IPS-18c (cell line): ENCODE data around the gene PCGF6.
A peak's percentile ranks its signal among the peaks of the same experiment; 100 is the strongest.
"Not testable (repeated sequence)": the region's sequence is repeated elsewhere in the genome, so short reads cannot be mapped to it uniquely, and the experiment has no call there.

Experiments
- H3K4me3 ChIP-seq: 2 replicates; pipeline ENCODE4 v1.7.0; 2013; ENCODE audit warnings: low read depth, mild to moderate bottlenecking, low read length, moderate library complexity; ENCODE audit not compliant: insufficient read depth
- H3K9me3 ChIP-seq: one replicate; pipeline ENCODE4 v1.6.1; 2013; ENCODE audit warnings: mild to moderate bottlenecking, low read length, moderate library complexity; ENCODE audit not compliant: control insufficient read depth, insufficient read depth

The PCGF6 gene

DNA sequence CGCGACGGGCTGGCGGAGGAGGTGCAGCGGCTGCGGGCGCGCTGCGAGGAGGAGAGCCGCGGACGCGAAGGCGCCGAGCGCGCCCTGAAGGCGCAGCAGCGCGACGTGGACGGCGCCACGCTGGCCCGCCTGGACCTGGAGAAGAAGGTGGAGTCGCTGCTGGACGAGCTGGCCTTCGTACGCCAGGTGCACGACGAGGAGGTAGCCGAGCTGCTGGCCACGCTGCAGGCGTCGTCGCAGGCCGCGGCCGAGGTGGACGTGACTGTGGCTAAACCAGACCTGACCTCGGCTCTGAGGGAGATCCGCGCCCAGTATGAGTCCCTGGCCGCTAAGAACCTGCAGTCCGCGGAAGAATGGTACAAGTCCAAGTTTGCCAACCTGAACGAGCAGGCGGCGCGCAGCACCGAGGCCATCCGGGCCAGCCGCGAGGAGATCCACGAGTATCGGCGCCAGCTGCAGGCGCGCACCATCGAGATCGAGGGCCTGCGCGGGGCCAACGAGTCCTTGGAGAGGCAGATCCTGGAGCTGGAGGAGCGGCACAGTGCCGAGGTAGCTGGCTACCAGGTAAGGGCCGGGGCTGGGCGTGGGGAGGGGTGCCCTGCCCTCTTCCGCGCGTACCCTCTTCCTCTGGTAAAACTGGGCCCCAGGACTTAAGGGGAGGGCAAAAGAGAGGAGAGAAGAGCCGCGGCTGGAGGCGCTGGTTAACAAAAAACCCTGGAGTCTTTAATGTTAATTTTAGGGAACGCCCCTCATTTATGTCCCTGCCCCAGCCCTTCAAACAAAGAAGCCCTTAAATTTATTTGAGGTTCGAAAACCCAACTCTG lies 73.0 kb downstream of the PCGF6 start:
- no peaks in the 10 kb centered on the region for H3K9me3 ChIP-seq
- peak overlapping the region; percentile 68 for H3K4me3 ChIP-seq

DNA sequence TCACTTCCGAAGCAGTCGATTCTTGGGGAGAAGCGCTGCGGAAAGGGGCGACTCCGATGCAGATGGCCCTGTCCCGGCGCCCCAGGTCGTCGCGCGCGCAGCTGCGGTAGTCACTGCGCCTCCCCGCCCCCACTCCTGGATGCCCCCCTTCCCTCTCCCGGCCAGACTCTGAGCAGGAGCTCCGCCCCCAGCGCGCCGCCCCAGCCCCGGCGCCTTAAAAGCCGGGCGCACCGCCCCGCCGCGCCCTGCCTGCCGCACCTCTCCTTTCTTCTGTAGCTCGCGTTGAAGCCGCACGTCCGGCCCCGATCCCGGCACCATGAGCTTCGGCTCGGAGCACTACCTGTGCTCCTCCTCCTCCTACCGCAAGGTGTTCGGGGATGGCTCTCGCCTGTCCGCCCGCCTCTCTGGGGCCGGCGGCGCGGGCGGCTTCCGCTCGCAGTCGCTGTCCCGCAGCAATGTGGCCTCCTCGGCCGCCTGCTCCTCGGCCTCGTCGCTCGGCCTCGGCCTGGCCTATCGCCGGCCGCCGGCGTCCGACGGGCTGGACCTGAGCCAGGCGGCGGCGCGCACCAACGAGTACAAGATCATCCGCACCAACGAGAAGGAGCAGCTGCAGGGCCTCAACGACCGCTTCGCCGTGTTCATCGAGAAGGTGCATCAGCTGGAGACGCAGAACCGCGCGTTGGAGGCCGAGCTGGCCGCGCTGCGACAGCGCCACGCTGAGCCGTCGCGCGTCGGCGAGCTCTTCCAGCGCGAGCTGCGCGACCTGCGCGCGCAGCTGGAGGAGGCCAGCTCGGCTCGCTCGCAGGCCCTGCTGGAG lies 73.8 kb downstream of the PCGF6 start, which contains the start of gene INA:
TSS of gene INA (plus strand) at position 243 of the 817 bp plus-strand sequence. CDS start at position 317, 74 bp downstream.
- Histone ChIP-seq H3K4me3 (peak within 1 kb of the TSS; percentile 68), H3K9me3 (no peaks in the 10 kb centered on the region)

DNA sequence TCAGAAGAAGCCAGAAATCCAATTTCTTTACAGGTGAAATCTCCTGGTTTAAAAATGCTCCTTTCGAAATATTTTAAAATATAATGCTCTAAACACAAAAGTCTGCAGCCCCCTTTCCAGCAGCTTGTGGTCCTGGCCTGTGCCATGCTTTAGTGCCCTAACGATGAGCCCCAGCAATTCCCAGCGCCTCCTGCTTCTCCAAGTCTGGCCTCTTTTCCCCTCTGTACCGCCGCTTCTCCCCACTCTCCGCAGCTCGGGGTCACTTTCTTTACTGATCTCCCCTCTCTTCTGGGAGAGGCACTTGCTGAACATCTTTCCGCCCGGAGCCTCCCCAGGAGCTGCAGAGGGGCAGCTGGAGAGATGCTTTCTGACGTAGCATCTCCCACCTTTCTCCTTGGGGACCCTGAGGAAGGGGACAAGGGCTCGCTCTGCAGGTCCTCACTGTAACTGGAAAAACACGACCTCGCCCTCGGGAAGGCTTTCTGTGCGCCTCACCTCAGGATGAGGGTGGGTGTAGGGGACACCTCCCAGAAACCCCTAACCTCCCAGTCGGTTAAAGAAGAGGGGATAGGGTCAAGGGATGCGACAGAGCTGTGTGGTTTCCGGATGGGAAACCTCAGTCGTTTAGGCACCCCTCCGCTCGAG lies 74.6 kb downstream of the PCGF6 start:
- Histone ChIP-seq H3K4me3 (peak overlapping the region; percentile 68), H3K9me3 (no peaks in the 10 kb centered on the region)

DNA sequence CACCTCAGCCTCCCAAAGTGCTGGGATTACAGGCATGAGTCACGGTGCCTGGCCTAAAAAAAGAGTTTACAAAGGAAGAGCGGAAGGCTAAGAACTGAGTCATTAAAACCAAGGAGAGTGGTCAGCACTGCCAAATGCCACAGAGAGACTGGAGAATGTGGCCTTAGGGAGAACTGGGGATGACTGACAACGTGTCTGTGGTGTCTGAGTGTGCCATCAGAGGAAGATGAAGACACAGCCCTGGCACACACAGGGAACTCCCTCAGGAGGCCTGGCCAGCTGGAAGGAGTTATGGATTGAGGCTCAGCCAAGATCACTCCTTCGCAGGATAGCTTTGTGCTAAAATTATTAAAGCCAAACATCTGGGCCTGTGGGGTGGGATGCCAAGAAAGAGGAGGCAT lies 77.9 kb downstream of the PCGF6 start:
- no peaks in the 10 kb centered on the region for H3K9me3 ChIP-seq
- no peak overlapping the region for H3K4me3 ChIP-seq

DNA sequence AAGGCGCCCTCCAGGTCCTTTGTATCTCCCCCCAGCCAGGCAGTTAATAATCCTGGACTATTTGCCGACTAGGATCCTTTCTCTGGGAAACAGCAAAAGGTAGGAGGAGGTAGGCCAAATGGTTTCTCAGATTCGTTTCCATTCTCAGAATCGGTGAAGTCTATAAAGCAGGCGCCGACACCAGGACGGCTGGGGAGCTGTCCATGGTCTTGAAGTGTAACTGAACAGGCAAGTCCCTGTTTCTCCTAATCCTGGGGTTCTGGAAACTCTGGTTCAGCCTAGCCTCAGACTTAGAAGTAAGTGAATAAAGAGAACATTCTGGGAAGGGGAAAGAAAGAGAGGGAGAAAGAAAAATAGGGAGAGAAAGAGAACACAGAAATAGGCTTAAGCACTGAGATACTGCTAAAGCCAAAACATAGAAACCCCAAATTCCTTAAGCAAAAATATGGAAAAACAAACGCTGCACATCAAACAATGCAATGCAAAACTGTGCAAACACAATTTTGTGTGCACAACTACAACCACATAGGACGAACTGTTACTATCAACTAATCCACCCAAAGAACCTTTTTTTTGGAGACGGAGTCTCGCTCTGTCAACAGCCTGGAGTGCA lies 85.1 kb downstream of the PCGF6 start:
- no peak overlapping the region for H3K4me3 ChIP-seq
- H3K9me3 ChIP-seq, result no peaks in the 10 kb centered on the region

DNA sequence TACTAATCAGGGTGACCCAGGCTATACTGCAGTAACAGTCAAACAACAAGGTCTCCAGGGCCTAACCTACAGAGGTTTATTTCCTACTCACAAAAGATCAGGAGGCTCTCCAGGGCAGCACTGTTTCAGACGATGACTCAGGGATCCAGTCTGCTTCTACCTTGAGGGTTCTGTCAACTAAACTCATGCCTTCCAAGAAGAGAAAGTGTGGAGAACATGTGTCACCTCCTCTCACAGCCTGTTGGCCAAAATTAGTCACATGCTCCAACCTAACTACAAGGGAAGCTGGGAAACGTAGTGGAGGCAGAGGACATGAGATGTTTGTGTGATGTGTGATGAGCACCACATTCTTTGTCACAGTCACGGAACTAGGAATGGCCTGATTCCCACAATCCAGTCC lies 88.7 kb downstream of the PCGF6 start:
- H3K4me3 ChIP-seq, result no peak overlapping the region
- peaks cover 7% of the 10 kb centered on the region for H3K9me3 ChIP-seq

DNA sequence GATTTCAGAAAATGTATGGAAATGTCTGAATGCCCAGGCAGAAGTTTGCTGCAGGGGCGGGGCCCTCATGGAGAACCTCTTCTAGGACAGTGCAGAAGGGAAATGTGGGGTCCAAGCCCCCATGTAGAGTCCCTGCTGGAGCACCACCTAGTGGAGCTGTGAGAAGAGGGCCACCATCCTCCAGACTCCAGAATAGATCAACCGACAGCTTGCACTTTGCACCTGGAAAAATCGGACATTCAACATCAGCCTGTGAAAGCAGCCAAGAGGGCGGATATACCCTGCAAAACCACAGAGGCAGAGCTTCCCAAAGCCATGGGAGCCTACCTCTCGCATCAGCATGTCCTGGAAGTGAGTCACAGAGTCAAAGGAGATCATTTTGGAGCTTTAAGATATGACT lies 91.0 kb downstream of the PCGF6 start:
- peak overlapping the region; percentile 15; the same call in 1 of the 2 replicates for H3K4me3 ChIP-seq
- peaks cover 7% of the 10 kb centered on the region for H3K9me3 ChIP-seq

DNA sequence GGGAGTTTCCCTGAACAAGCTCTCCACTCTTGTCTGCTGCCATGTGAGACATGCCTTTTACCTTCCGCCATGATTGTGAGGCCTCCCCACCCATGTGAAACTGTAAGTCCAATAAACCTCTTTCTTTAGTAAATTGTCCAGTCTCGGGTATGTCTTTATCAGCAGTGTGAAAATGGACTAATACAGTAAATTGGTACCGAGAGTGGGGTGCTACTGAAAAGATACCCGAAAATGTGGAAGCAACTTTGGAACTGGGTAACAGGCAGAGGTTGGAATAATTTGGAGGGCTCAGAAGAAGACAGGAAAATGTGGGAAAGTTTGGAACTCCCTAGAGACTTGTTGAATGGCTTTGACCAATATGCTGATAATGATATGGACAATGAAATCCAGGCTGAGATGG lies 92.0 kb downstream of the PCGF6 start:
- not testable (repeated sequence) for H3K9me3 ChIP-seq, H3K4me3 ChIP-seq

DNA sequence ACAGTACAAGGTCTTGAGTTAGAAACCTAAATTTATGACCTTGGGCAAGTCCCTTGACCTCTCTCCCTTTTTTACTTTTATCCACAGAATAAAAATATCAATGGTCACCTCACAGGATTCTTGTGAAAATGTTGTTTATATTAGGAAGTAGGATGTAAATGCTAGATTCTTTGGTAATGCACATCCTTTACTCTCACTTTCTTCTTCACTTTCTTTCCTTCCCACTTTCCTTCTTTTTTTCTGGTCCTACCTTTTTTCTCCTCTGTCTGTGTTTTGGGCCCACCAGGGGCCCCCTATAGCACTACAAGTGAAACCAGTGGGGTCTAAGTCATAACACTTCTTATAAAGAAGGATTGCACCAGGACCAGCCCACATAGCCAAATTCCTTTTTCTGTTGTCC lies 93.1 kb downstream of the PCGF6 start:
- H3K4me3 ChIP-seq, result no peak overlapping the region
- peaks cover 7% of the 10 kb centered on the region for H3K9me3 ChIP-seq

DNA sequence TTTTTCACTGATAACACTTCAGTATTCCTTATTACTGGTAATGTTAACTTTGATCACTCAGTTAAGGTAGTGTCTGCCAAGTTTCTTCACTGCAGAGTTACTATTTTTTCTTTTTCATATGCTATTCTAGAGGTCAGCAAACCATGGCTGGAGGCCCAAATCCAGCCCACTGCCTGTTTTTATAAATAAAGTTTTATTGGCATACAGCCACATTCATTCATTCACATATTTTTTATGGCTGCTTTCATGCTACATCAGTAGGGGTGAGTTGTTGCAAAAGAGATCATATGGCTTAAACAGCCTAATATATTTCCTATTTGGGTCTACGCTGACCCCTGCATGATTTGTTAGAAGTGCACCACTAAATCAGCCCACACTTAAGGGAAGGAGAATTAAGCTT lies 94.3 kb downstream of the PCGF6 start:
- no peak overlapping the region for H3K4me3 ChIP-seq

DNA sequence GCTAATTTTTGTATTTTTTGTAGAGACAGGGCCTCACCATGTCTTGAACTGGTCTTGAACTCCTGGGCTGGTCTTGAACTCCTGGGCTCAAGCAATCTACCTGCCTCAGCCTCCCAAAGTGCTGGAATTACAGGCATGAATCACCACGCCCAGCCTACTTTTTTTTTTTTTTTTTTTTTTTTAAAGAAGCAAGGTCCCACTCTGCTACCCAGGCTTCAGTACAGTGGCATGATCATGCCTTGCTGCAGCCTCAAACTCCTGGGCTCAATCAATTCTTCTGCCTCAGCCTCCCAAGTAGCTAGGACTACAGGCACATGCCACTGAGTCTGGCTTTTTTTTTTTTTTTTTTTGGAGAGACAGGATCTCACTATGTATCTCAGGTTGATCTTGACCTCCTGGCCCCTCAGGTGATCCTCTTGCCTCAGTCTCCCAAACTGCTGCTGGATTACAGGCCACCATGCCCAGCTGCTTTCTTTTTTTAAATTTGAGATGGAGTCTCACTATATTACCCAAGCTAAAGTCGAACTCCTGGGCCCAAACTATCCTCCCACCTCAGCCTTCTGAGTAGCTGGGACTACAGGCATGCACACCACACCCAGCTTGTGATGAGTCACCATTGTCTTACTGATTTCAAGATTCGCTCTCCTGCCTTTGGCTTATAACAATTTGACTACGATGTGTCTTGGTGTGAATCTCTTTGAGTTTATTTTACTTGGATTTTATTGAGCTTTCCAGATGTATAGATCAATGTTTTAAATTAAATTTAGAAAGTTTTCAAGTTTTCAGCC lies 96.2 kb downstream of the PCGF6 start:
- H3K4me3 ChIP-seq, result no peak overlapping the region
- H3K9me3 ChIP-seq, result peaks cover 7% of the 10 kb centered on the region

More for the DNA sequence above, 94.3 kb downstream of the PCGF6 start:
- peaks cover 7% of the 10 kb centered on the region for H3K9me3 ChIP-seq

DNA sequence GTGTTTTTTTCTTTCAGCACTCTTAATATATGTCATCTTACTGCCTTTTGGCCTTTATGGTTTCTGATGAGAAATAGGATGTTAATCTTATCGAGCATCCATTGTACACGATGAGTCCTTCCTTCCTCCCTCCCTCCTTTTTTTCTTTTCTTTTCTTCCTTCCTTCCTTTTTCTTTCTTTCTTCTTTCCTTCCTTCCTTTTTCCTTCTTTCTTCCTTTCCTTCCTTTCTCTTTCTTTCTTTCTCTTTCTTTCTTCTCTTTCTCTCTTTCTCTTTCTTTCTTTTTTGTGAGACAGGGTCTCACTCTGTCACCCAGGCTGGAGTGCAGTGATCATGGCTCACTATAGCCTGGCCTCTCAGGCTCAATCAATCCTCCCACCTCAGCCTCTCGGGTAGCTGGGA lies 96.8 kb downstream of the PCGF6 start:
- Histone ChIP-seq H3K4me3 (no peak overlapping the region), H3K9me3 (peaks cover 4% of the 10 kb centered on the region)
